B cell (primary cell): Measurements from ENCODE around the gene PRAMEF7. TPM values are rescaled to one million over a fixed set of nuclear protein-coding genes. Genes with fewer than 3 reads are reported as not detected.
"Not testable (repeated sequence)": the region's sequence is repeated elsewhere in the genome, so short reads cannot be mapped to it uniquely, and the experiment has no call there.

ENCODE experiments used
- ATAC-seq: fragments of 200-7000 bp; cut with Tn5 transposase; one replicate; pipeline ENCODE4 v1.10.0; 2021; ENCODE audit warnings: low read depth, mild to moderate bottlenecking, moderate number of reproducible peaks, moderate library complexity
- CTCF ChIA-PET: fragments of 350-600 bp; sonication (Branson Sonifier 250); formaldehyde crosslinking; loops from one replicate; lab custom pipeline; 2021; ENCODE audit warnings: antibody characterized with exemption, inconsistent platforms; lab: Charles Lee
- POLR2A ChIA-PET: fragments of 350-600 bp; sonication (Branson Sonifier 250); formaldehyde crosslinking; loops from one replicate; lab custom pipeline; 2021; ENCODE audit warnings: antibody characterized with exemption; lab: Charles Lee
- DNase-seq: peaks from one replicate; pipeline ENCODE4 v3.0.0; 2013
- H2AFZ ChIP-seq: 2 replicates; pipeline ENCODE4 v1.6.1; 2012; ENCODE audit warnings: mild to moderate bottlenecking, low read depth, low read length; ENCODE audit not compliant: insufficient read depth, poor library complexity, severe bottlenecking
- H3K27ac ChIP-seq, 2 donors: 1 replicate in 1 of 2; 2 replicates in 1 of 2; pipeline ENCODE4 v1.5.1; 2012 to 2013; ENCODE audit warnings: low read length in 2 of 2, mild to moderate bottlenecking in 2 of 2, moderate library complexity in 1 of 2
- H3K27me3 ChIP-seq, 4 experiments: fragments of 200-600 bp in 1 of 4; sonication (generic) in 1 of 4; replicated peaks in 1 of 4; 1 replicate in 2 of 4; 2 replicates in 2 of 4; pipeline versions ENCODE4 v1.6.1 to v1.7.0; 2013 to 2016; ENCODE audit warnings: low read length in 3 of 4, mild to moderate bottlenecking in 2 of 4, mixed read lengths in 1 of 4, moderate library complexity in 1 of 4; ENCODE audit not compliant: insufficient read depth in 4 of 4, control insufficient read depth in 3 of 4; ENCODE audit errors: control extremely low read depth in 1 of 4
- H3K36me3 ChIP-seq, 2 experiments: replicated peaks in 1 of 2; 1 replicate in 1 of 2; 2 replicates in 1 of 2; pipeline versions ENCODE4 v1.6.1 to v1.7.1; 2013; ENCODE audit warnings: low read length in 1 of 2; ENCODE audit not compliant: insufficient read depth in 2 of 2, control insufficient read depth in 1 of 2; ENCODE audit errors: control extremely low read depth in 1 of 2, extremely low read depth in 1 of 2
- H3K4me1 ChIP-seq, 2 donors: fragments of 200-600 bp in 1 of 2; sonication (generic) in 1 of 2; 1 replicate in 1 of 2; 2 replicates in 1 of 2; pipeline versions ENCODE4 v1.5.1 to v1.6.1; 2013 to 2017; ENCODE audit warnings: low read length in 2 of 2; ENCODE audit not compliant: control insufficient read depth in 2 of 2, insufficient read depth in 2 of 2
- H3K4me2 ChIP-seq: replicated peaks from 2 replicates; pipeline ENCODE3; 2012; ENCODE audit warnings: mild to moderate bottlenecking, low read depth, low read length; ENCODE audit not compliant: poor library complexity, severe bottlenecking
- H3K4me3 ChIP-seq, 5 experiments: fragments of 200-600 bp in 1 of 5; sonication (generic) in 1 of 5; 1 replicate in 3 of 5; 2 replicates in 2 of 5; pipeline versions ENCODE4 v1.5.1 to v1.7.0; 2011 to 2016; ENCODE audit warnings: low read length in 4 of 5, mild to moderate bottlenecking in 4 of 5, low read depth in 2 of 5, control low read depth in 1 of 5, moderate library complexity in 1 of 5; ENCODE audit not compliant: insufficient read depth in 1 of 5; ENCODE audit errors: control extremely low read depth in 1 of 5, extremely low read depth in 1 of 5
- H3K79me2 ChIP-seq: fragments of 200-600 bp; sonication (generic); one replicate; pipeline ENCODE4 v1.6.0; 2016; ENCODE audit warnings: low read length; ENCODE audit not compliant: control insufficient read depth, insufficient read depth
- H3K9ac ChIP-seq: fragments of 200-600 bp; sonication (generic); 2 replicates; pipeline ENCODE4 v1.6.1; 2017; ENCODE audit warnings: mild to moderate bottlenecking, low read length, moderate library complexity
- H3K9me3 ChIP-seq, 3 donors: one replicate each; pipeline versions ENCODE4 v1.6.1 to v1.7.1; 2013; ENCODE audit warnings: low read length in 2 of 3; ENCODE audit not compliant: control insufficient read depth in 2 of 3, insufficient read depth in 1 of 3; ENCODE audit errors: control extremely low read depth in 1 of 3
- H4K20me1 ChIP-seq: 2 replicates; pipeline ENCODE4 v1.6.0; 2012; ENCODE audit warnings: mild to moderate bottlenecking, low read length; ENCODE audit not compliant: insufficient read depth, control insufficient read depth, poor library complexity, severe bottlenecking
- H3K27ac Mint-ChIP-seq: one replicate; pipeline ENCODE4 v1.8.0; 2021; ENCODE audit warnings: mixed read lengths
- H3K27me3 Mint-ChIP-seq: one replicate; pipeline ENCODE4 v1.8.0; 2021; ENCODE audit warnings: mixed read lengths
- H3K4me1 Mint-ChIP-seq: one replicate; pipeline ENCODE4 v1.8.0; 2021; ENCODE audit warnings: mixed read lengths
- H3K4me3 Mint-ChIP-seq: one replicate; pipeline ENCODE4 v1.8.0; 2021; ENCODE audit warnings: mixed read lengths
- H3K9me3 Mint-ChIP-seq: one replicate; pipeline ENCODE4 v1.8.0; 2022; ENCODE audit warnings: mixed read lengths; ENCODE audit not compliant: insufficient read depth
- WGBS: methylation state at CpG from one replicate; pipeline ENCODE4 v1.1.5; 2013; ENCODE audit warnings: missing lambda C conversion rate; ENCODE audit not compliant: insufficient coverage; 5-methylcytosine and 5-hydroxymethylcytosine counted together
- intact Hi-C: fragments of 100-400 bp; cut with micrococcal nuclease; formaldehyde crosslinking; loops from one replicate; pipeline ENCODE4 v1.10.0; 2022
- polyA minus RNA-seq: library from RNA; depleted of rRNA, polyadenylated mRNA; stranded (reverse); fragments of >200 nt; gene quantifications from 2 replicates; pipeline ENCODE4 v1.2.3, GENCODE V29; 2012
- polyA plus RNA-seq: library from polyadenylated mRNA; depleted of rRNA; stranded (reverse); fragments of >200 nt; gene quantifications from 2 replicates; pipeline ENCODE4 v1.2.3, GENCODE V29; 2012
- total RNA-seq, 2 donors: library from RNA; stranded (reverse); fragments of 120-200 nt in 1 of 2; gene quantifications; 1 replicate in 1 of 2; 2 replicates in 1 of 2; pipeline versions ENCODE4 v1.2.3 to v1.2.4, GENCODE V29; 2013 to 2022

Gene PRAMEF7
- total RNA-seq (not detected in 2 replicates), polyA plus RNA-seq (not detected in 2 replicates), polyA minus RNA-seq (not detected in 2 replicates)
- not detected for total RNA-seq (2013)

DNA sequence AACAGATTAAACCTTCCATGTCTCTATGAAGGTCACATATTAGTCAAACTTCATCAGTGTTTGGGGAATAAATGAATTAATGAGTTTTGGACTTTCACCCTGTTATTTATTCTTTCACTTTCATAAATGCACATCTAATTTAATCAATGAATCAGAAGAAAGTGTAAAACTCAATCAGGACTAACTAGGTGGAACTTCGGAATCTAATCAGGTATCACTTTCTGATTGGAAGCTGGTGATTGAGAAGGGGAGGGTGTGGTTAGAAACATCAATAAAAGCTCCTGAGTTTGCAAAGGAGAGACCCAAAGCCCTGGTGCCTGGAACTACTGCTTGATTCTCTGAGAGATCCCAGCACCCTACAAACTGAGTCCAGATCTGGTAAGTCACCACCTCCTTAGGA is at the start of gene PRAMEF7:
Gene PRAMEF7 (plus strand): TSS at position 301 of the 400 bp plus-strand sequence. CDS start 1,083 bp downstream, outside the sequence.
- no CpG with 5 or more reads among the region's 1 CpG for WGBS
- H3K4me1 Mint-ChIP-seq, H3K27me3 Mint-ChIP-seq, H3K4me1 ChIP-seq, H3K9me3 Mint-ChIP-seq, H4K20me1 ChIP-seq, CTCF ChIA-PET, H3K27me3 ChIP-seq, H3K9ac ChIP-seq, H3K4me2 ChIP-seq, H3K9me3 ChIP-seq, POLR2A ChIA-PET, H3K4me3 ChIP-seq, H3K27ac Mint-ChIP-seq, ATAC-seq, H3K36me3 ChIP-seq, intact Hi-C loops, H3K79me2 ChIP-seq, H2AFZ ChIP-seq, H3K27ac ChIP-seq, DNase-seq, H3K4me3 Mint-ChIP-seq: not testable (repeated sequence)

DNA sequence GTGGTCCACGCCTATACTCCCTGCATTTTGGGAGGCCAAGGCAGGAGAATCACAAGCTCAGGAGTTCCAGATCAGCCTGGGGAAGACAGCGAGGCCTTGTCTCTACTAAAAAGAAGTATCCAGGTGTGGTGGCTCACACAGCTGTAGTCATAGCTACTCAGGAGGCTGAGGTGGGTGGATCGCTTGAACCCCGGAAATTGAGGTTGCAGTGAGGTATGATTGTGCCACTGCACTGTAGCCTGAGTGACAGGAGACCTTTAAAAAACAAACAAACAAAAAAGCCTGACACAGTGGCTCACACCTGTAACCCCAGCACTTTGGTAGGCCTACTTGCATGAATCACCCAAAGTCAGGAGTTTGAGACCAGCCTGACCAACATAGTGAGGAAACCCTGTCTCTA is 38.0 kb upstream of the PRAMEF7 start:
- H3K79me2 ChIP-seq, H3K9me3 ChIP-seq, H3K4me3 ChIP-seq, H3K27me3 Mint-ChIP-seq, H3K4me1 ChIP-seq, POLR2A ChIA-PET, H3K4me1 Mint-ChIP-seq, CTCF ChIA-PET, H3K4me3 Mint-ChIP-seq, H3K27ac ChIP-seq, H4K20me1 ChIP-seq, H3K9me3 Mint-ChIP-seq, H3K27me3 ChIP-seq, intact Hi-C loops, H3K4me2 ChIP-seq, H3K27ac Mint-ChIP-seq, H2AFZ ChIP-seq, ATAC-seq, DNase-seq, H3K36me3 ChIP-seq, H3K9ac ChIP-seq: not testable (repeated sequence)
- no CpG with 5 or more reads among the region's 4 CpGs for WGBS

DNA sequence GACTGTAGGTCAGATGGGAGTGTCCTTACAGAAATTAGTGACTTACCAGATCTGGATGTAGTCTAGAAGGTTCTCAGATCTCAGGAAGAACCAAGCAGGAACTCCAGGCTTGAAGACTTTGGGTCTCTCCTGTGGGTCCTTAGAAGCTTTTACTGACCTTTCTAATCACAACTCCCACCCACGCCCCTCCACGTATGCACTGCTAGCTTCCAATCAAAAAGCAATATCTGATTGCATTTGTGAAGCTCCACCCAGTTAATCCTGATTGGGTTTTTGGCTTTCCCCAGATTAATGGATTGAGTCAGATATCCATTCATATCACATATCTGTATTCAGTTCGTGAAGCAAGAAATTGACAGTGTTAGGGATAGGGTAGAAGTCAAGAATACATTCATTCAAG is 30.3 kb upstream of the PRAMEF7 start, which contains the start of gene PRAMEF4:
Gene PRAMEF4 (minus strand): TSS at position 101 of the 400 bp plus-strand sequence. CDS start 2,807 bp downstream, outside the sequence.
- H4K20me1 ChIP-seq, H3K4me3 Mint-ChIP-seq, POLR2A ChIA-PET, H3K36me3 ChIP-seq, H3K4me1 Mint-ChIP-seq, H2AFZ ChIP-seq, H3K9me3 Mint-ChIP-seq, H3K79me2 ChIP-seq, H3K9ac ChIP-seq, H3K4me1 ChIP-seq, H3K27ac Mint-ChIP-seq, H3K9me3 ChIP-seq, H3K27ac ChIP-seq, CTCF ChIA-PET, H3K27me3 Mint-ChIP-seq, intact Hi-C loops, DNase-seq, H3K27me3 ChIP-seq, ATAC-seq, H3K4me3 ChIP-seq, H3K4me2 ChIP-seq: not testable (repeated sequence)
- WGBS, result no CpG with 5 or more reads among the region's 3 CpGs

DNA sequence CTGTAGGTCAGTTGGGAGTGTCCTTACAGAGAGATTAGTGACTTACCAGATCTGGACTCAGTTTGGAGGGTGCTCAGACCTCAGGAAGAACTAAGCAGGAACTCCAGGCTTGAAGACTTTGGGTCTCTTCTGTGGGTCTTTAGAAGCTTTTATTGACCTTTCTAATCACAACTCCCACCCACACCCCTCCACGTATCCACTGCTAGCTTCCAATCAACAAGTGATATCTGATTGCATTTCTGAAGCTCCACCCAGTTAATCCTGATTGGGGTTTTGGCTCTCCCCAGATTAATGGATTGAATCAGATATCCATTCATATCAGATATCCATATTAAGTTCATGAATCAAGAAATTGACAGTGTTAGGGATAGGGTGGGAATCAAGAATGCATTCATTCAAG is 18.2 kb upstream of the PRAMEF7 start, which contains the start of gene PRAMEF10:
Gene PRAMEF10 (minus strand): TSS at position 101 of the 400 bp plus-strand sequence. CDS start 2,423 bp downstream, outside the sequence.
- H3K4me1 ChIP-seq, H3K4me3 ChIP-seq, H3K4me2 ChIP-seq, CTCF ChIA-PET, H3K9me3 ChIP-seq, DNase-seq, intact Hi-C loops, H3K4me1 Mint-ChIP-seq, POLR2A ChIA-PET, H3K27ac Mint-ChIP-seq, H3K4me3 Mint-ChIP-seq, H3K9me3 Mint-ChIP-seq, H3K27me3 Mint-ChIP-seq, H3K9ac ChIP-seq, H3K79me2 ChIP-seq, H3K27me3 ChIP-seq, ATAC-seq, H3K36me3 ChIP-seq, H2AFZ ChIP-seq, H3K27ac ChIP-seq, H4K20me1 ChIP-seq: not testable (repeated sequence)
- WGBS, result no CpG with 5 or more reads among the region's 1 CpG
